ENCODE results near the gene SLC1A1.
"Not testable (repeated sequence)": the region's sequence is repeated elsewhere in the genome, so short reads cannot be mapped to it uniquely, and the experiment has no call there.

SLC1A1 gene

GRCh38 chr9:4507306-4508130, 17.2 kb downstream of the SLC1A1 start:
- no peak for DNase-seq

- no peak for DNase-seq
Observed at GRCh38 chr9:4508246-4508906, 18.1 kb downstream of the SLC1A1 start.

GRCh38 chr9:4508907-4509589, 18.8 kb downstream of the SLC1A1 start:
- no peak for DNase-seq

- no peak for DNase-seq
Observed at GRCh38 chr9:4509590-4509984, 19.3 kb downstream of the SLC1A1 start.

GRCh38 chr9:4510546-4511322, 20.5 kb downstream of the SLC1A1 start:
- DNase-seq: no peak

- DNase-seq: no peak
Observed at GRCh38 chr9:4514252-4515128, 24.2 kb downstream of the SLC1A1 start.

GRCh38 chr9:4515958-4516375, 25.7 kb downstream of the SLC1A1 start:
- DNase-seq: no peak

GRCh38 chr9:4517274-4517673, 27.0 kb downstream of the SLC1A1 start:
- no peak for DNase-seq

GRCh38 chr9:4519604-4520003, 29.3 kb downstream of the SLC1A1 start:
- no peak for DNase-seq

GRCh38 chr9:4520055-4520454, 29.8 kb downstream of the SLC1A1 start:
- no peak for DNase-seq

- no peak for DNase-seq
Observed at GRCh38 chr9:4530375-4530774, 40.1 kb downstream of the SLC1A1 start.

- not testable (repeated sequence) for DNase-seq
Observed at GRCh38 chr9:4530831-4531230, 40.6 kb downstream of the SLC1A1 start.

- not testable (repeated sequence) for DNase-seq
Observed at GRCh38 chr9:4531355-4531754, 41.1 kb downstream of the SLC1A1 start.

GRCh38 chr9:4533881-4534280, 43.6 kb downstream of the SLC1A1 start:
- DNase-seq: not testable (repeated sequence)

- DNase-seq: not testable (repeated sequence)
Observed at GRCh38 chr9:4536196-4536595, 45.9 kb downstream of the SLC1A1 start.

- DNase-seq: no peak
Observed at GRCh38 chr9:4537581-4537980, 47.3 kb downstream of the SLC1A1 start.

- DNase-seq: no peak
Observed at GRCh38 chr9:4538107-4538506, 47.8 kb downstream of the SLC1A1 start.

GRCh38 chr9:4538621-4539020, 48.4 kb downstream of the SLC1A1 start:
- DNase-seq: no peak

GRCh38 chr9:4540425-4540824, 50.2 kb downstream of the SLC1A1 start:
- DNase-seq: no peak

- no peak for DNase-seq
Observed at GRCh38 chr9:4541281-4541680, 51.0 kb downstream of the SLC1A1 start.

GRCh38 chr9:4541856-4542255, 51.6 kb downstream of the SLC1A1 start:
- no peak for DNase-seq

- DNase-seq: not testable (repeated sequence)
Observed at GRCh38 chr9:4544714-4545113, 54.4 kb downstream of the SLC1A1 start.

All from NCI-H1417 treated with DMSO at 0.1 percent for 48 hours (cell line).